Fibroblast of pulmonary artery (primary cell): ENCODE results near the gene CAMSAP1.

ENCODE experiments used
- DNase-seq: peaks from one replicate; pipeline ENCODE4 v3.0.0-alpha.2; 2010; ENCODE audit warnings: low read depth
- H3K4me3 ChIP-seq: replicated peaks from 2 replicates; pipeline ENCODE4 v1.5.1; 2011; ENCODE audit warnings: low read depth, mild to moderate bottlenecking, control low read depth, low read length, moderate library complexity
- CTCF ChIP-seq: IDR thresholded peaks from 2 replicates; pipeline ENCODE4 v1.5.1; 2011; ENCODE audit warnings: mild to moderate bottlenecking, control low read depth, low read length, inconsistent platforms; ENCODE audit errors: missing control alignments

CAMSAP1 gene

GRCh38 chr9:135880438-135880837 is 26.9 kb downstream of the CAMSAP1 start:
- no peak for TF ChIP-seq CTCF
- DNase-seq: no peak
- H3K4me3 ChIP-seq: no peak overlapping the region

- no peak overlapping the region for H3K4me3 ChIP-seq
- no peak for DNase-seq
- TF ChIP-seq CTCF: no peak
Measured at GRCh38 chr9:135879619-135880018, 27.7 kb downstream of the CAMSAP1 start.

DNA sequence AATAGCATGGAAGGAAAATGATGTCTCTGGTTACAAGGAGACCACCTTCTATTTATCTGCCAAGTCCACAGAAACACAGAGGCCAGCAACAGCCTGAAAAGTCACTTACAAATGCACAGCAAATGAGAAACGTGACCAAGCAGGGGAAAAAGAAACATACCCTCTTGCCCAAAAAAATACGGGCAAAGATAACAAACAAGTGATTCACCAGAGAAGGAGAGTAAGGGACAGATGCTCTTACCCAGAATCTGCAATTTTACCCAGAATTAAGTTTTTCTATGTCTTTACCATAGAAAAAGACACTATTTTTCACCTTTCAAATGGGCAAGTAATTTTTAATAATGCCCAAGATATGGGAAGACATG is 28.1 kb downstream of the CAMSAP1 start:
- H3K4me3 ChIP-seq: no peak overlapping the region
- DNase-seq: no peak
- TF ChIP-seq CTCF: no peak

- TF ChIP-seq CTCF: no peak
- no peak overlapping the region for H3K4me3 ChIP-seq
- DNase-seq: no peak
Measured at GRCh38 chr9:135878528-135879236, 28.7 kb downstream of the CAMSAP1 start.

DNA sequence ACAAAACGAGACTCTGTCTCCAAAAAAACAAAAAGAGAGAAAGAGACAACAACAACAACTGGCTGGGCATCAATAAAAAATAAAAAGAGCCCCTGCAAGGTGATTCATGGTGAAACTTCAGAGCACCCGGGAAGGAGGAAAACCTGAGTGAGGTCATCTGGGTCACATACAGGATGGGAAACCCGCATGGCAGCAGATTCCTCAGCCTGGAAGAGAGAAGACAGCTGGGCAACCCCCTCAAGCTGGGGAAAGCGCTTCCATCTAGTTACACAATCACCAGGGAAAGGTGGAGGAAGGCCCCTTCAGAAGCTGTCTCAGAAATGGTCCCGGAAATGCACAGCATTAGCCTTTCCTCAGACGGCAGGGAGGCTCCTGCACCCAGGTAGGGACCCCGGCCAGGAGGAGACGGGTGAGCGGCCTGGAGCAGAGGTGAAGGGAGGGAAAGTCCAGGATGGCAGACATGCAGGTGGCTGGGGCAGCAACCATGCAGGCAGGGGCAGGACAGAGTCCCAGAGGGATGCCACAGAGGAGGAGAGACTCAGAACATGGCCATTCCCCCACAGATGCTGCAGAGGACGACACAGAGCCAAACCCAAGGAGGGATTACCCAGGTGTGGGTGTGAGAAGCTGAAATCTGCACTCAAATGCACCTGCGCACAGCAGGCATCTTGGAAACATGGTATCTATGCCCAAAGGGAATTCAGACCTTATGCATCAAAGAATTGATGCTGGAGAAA is 29.4 kb downstream of the CAMSAP1 start:
- TF ChIP-seq CTCF: no peak
- DNase-seq: no peak
- H3K4me3 ChIP-seq: no peak overlapping the region

GRCh38 chr9:135876936-135877335 is 30.4 kb downstream of the CAMSAP1 start:
- DNase-seq: no peak
- TF ChIP-seq CTCF: no peak
- no peak overlapping the region for H3K4me3 ChIP-seq

- no peak for TF ChIP-seq CTCF
- H3K4me3 ChIP-seq: no peak overlapping the region
- DNase-seq: no peak
Measured at GRCh38 chr9:135874859-135875258, 32.5 kb downstream of the CAMSAP1 start.
